Liver (tissue), 3 donors: ENCODE results near the gene SLC24A4.
A peak's percentile ranks its signal among the peaks of the same experiment; 100 is the strongest.

Source experiments
- FOXA1 ChIP-seq: IDR thresholded peaks from 2 replicates; pipeline ENCODE4 v1.6.1; 2016; ENCODE audit warnings: antibody characterized with exemption
- JUND ChIP-seq, 2 donors: IDR thresholded peaks; 2 replicates each; pipeline ENCODE4 v1.6.1; 2016; ENCODE audit warnings: antibody characterized with exemption in 2 of 2
- REST ChIP-seq: IDR thresholded peaks from 2 replicates; pipeline ENCODE4 v1.6.1; 2016; ENCODE audit warnings: antibody characterized with exemption, mild to moderate bottlenecking
- SP1 ChIP-seq: IDR thresholded peaks from 2 replicates; pipeline ENCODE4 v1.6.1; 2018; ENCODE audit warnings: antibody characterized with exemption, mild to moderate bottlenecking
- TF ChIP-seq, protein P1 (sequence below): fragments of 150-350 bp; IDR thresholded peaks from 2 replicates; pipeline ENCODE4 v1.5.1; 2017; ENCODE audit warnings: improper control_type of control experiment, low read depth, low read length; ENCODE audit not compliant: missing input control
- TF ChIP-seq, protein P2 (sequence below): IDR thresholded peaks from 2 replicates; pipeline ENCODE4 v1.6.1; 2016; ENCODE audit warnings: antibody characterized with exemption
- donor health status: healthy.
- donor health status: healthy.

GRCh38 chr14:92546347-92547053, 223.5 kb downstream of the SLC24A4 start:
- TF ChIP-seq, protein P1, sequence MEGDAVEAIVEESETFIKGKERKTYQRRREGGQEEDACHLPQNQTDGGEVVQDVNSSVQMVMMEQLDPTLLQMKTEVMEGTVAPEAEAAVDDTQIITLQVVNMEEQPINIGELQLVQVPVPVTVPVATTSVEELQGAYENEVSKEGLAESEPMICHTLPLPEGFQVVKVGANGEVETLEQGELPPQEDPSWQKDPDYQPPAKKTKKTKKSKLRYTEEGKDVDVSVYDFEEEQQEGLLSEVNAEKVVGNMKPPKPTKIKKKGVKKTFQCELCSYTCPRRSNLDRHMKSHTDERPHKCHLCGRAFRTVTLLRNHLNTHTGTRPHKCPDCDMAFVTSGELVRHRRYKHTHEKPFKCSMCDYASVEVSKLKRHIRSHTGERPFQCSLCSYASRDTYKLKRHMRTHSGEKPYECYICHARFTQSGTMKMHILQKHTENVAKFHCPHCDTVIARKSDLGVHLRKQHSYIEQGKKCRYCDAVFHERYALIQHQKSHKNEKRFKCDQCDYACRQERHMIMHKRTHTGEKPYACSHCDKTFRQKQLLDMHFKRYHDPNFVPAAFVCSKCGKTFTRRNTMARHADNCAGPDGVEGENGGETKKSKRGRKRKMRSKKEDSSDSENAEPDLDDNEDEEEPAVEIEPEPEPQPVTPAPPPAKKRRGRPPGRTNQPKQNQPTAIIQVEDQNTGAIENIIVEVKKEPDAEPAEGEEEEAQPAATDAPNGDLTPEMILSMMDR: peak; percentile 15
- TF ChIP-seq REST (no peak), FOXA1 (no peak), JUND (IDR thresholded peaks at IDR 0.05) (no peak), SP1 (no peak)
- TF ChIP-seq, protein P2, sequence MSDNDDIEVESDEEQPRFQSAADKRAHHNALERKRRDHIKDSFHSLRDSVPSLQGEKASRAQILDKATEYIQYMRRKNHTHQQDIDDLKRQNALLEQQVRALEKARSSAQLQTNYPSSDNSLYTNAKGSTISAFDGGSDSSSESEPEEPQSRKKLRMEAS: no peak
